ENCODE results near the gene DNM3.

DNA sequence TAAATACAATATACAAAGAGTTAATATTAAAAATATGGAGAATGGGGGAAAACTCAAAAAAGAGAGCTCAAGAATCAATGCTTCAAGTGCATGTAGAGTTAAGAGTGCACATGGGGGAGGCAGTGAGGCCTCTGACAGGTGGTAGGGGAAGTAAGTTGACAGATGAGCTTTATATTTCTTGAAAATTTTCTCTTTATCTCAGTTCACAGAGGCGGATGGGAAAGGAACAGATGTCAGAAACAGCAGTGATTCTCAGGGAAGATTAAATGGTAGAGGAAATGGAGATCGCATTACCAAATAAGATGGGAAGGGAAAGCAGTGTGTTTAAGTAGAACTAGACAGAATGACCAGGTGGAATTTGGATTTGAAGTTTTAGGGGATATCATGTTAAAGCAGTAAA lies 379.1 kb downstream of the DNM3 start:
- TF ChIP-seq, protein P1, sequence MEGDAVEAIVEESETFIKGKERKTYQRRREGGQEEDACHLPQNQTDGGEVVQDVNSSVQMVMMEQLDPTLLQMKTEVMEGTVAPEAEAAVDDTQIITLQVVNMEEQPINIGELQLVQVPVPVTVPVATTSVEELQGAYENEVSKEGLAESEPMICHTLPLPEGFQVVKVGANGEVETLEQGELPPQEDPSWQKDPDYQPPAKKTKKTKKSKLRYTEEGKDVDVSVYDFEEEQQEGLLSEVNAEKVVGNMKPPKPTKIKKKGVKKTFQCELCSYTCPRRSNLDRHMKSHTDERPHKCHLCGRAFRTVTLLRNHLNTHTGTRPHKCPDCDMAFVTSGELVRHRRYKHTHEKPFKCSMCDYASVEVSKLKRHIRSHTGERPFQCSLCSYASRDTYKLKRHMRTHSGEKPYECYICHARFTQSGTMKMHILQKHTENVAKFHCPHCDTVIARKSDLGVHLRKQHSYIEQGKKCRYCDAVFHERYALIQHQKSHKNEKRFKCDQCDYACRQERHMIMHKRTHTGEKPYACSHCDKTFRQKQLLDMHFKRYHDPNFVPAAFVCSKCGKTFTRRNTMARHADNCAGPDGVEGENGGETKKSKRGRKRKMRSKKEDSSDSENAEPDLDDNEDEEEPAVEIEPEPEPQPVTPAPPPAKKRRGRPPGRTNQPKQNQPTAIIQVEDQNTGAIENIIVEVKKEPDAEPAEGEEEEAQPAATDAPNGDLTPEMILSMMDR (IDR thresholded peaks at IDR 0.05; ENCODE audit: extremely low read depth in 1 of 2, insufficient read depth in 1 of 2, low read depth in 1 of 2, low read length in 2 of 2): no peak
- no peak for TF ChIP-seq POLR2A (IDR thresholded peaks at IDR 0.05; ENCODE audit: low read depth, low read length)
